Activated CD4-positive, CD25-positive, alpha-beta regulatory T cell treated with anti-CD3 and anti-CD28 coated beads, Interleukin-2, amount 50 U/mL, for 24 hours (primary cell): ENCODE results near the gene FAM200C.
A peak's percentile ranks its signal among the peaks of the same experiment; 100 is the strongest.

Experiments used
- ATAC-seq, 2 donors: fragments of 150-1000 bp; cut with Tn5 transposase; one replicate each; pipeline ENCODE4 v1.10.0; 2021; ENCODE audit warnings: mild to moderate bottlenecking in 1 of 2, moderate library complexity in 1 of 2

The FAM200C gene

GRCh38 chr5:160419458-160420330 is 19.8 kb upstream of the FAM200C start:
- no peak for ATAC-seq

GRCh38 chr5:160418561-160419457 is 19.0 kb upstream of the FAM200C start, which contains the start of gene SLU7:
SLU7 (minus strand) TSS chr5:160419081; CDS start chr5:160415294, 3,787 bp downstream.
- ATAC-seq, result peak; percentile 73 to 74

GRCh38 chr5:160398806-160399205 is 1.0 kb downstream of the FAM200C start:
- no peak for ATAC-seq

GRCh38 chr5:160397492-160397891 is 2.4 kb downstream of the FAM200C start:
- no peak for ATAC-seq

GRCh38 chr5:160395111-160395510 is 4.7 kb downstream of the FAM200C start:
- no peak for ATAC-seq

GRCh38 chr5:160390787-160391696 is 8.8 kb downstream of the FAM200C start:
- no peak for ATAC-seq

GRCh38 chr5:160387445-160387844 is 12.4 kb downstream of the FAM200C start:
- no peak for ATAC-seq

- ATAC-seq, result no peak
Observed at GRCh38 chr5:160385496-160385895, 14.4 kb downstream of the FAM200C start.

- ATAC-seq, result no peak
Observed at GRCh38 chr5:160384681-160385080, 15.2 kb downstream of the FAM200C start.

- no peak for ATAC-seq
Observed at GRCh38 chr5:160382346-160382745, 17.5 kb downstream of the FAM200C start.

GRCh38 chr5:160380041-160380440 is 19.8 kb downstream of the FAM200C start:
- no peak for ATAC-seq

- no peak for ATAC-seq
Observed at GRCh38 chr5:160379511-160379910, 20.3 kb downstream of the FAM200C start.

- ATAC-seq, result no peak
Observed at GRCh38 chr5:160378330-160378729, 21.5 kb downstream of the FAM200C start.

GRCh38 chr5:160377651-160378050 is 22.2 kb downstream of the FAM200C start:
- no peak for ATAC-seq

GRCh38 chr5:160376416-160376815 is 23.4 kb downstream of the FAM200C start:
- ATAC-seq, result no peak

- no peak for ATAC-seq
Observed at GRCh38 chr5:160375701-160376100, 24.2 kb downstream of the FAM200C start.

GRCh38 chr5:160375166-160375565 is 24.7 kb downstream of the FAM200C start:
- ATAC-seq, result no peak

GRCh38 chr5:160371294-160371693 is 28.6 kb downstream of the FAM200C start:
- ATAC-seq, result no peak

- ATAC-seq, result no peak
Observed at GRCh38 chr5:160370713-160371034, 29.2 kb downstream of the FAM200C start.

GRCh38 chr5:160369990-160370712 is 29.7 kb downstream of the FAM200C start, which contains the start of gene C1QTNF2:
C1QTNF2 (minus strand) TSS chr5:160370626; CDS start chr5:160355011, 15,615 bp downstream.
- ATAC-seq, result no peak

- ATAC-seq, result no peak
Observed at GRCh38 chr5:160367885-160368284, 32.0 kb downstream of the FAM200C start.

GRCh38 chr5:160367261-160367660 is 32.6 kb downstream of the FAM200C start:
- no peak for ATAC-seq
